Measurements from ENCODE around the gene NOP14.

The NOP14 gene

DNA sequence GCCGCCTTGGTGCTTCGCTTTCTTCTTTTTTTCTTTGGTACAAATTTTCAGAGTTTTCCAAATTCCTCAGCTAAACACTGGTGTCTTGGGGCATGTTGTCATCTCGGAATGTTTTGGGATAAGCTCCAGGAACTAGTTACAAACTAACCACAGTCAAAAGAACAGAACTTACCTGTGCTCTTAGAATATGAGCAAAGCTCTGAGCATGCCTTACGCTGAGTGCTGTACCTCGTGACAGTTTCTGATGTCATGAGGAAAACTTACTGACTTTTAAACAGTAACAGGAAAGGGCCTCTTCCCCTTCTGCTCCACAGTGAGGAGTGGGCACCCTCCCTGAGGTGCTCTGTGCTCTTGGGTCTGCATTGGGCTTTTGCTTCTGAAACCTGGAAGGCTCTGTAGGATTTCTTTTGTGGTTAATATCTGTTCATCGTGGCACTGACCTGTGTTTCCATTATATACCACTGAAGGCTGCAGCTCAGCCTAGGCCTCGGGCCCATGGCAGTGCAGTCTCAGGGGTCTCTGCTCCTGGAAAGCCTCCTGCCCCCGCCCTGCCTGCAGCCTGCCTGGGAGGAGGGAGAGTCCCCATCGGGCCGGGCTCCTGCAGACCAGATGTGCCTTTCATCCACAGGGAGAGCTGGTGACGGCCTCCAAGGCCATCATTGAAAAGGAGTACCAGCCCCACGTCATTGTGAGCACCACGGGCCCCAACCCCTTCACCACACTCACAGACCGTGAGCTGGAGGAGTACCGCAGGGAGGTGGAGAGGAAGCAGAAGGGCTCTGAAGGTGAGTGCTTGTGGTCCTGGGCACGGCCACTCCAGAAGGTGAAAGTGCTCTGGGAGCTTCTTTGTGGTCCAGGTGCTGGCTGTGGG is 48.7 kb downstream of the NOP14 start:
- no peak for DNase-seq (ENCODE audit: low read depth)

- DNase-seq (ENCODE audit: low read depth): no peak
Measured at GRCh38 chr4:2913168-2913567, 50.0 kb downstream of the NOP14 start.

DNA sequence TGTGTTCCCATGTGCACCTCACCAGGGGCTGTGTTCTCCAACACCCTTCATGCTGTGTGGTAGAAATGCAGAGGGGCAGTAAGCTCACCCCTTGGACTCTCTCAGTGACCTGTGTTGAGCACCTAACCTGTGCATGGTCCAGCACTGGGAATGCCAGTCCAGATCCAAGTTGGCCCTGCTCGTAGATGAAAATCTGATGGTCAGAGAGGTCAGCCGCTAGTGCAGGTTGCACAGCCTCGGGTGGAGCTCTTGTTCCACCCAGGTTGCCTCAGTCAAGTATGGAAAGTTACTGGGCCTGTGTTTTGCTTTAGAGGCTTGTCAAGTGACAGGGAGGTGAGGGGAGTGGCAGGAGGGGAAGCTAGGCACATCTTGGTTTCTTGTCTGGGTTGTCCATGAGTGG is 51.3 kb downstream of the NOP14 start:
- DNase-seq (ENCODE audit: low read depth): no peak

- no peak for DNase-seq (ENCODE audit: low read depth)
Measured at GRCh38 chr4:2910409-2910808, 52.8 kb downstream of the NOP14 start.

DNA sequence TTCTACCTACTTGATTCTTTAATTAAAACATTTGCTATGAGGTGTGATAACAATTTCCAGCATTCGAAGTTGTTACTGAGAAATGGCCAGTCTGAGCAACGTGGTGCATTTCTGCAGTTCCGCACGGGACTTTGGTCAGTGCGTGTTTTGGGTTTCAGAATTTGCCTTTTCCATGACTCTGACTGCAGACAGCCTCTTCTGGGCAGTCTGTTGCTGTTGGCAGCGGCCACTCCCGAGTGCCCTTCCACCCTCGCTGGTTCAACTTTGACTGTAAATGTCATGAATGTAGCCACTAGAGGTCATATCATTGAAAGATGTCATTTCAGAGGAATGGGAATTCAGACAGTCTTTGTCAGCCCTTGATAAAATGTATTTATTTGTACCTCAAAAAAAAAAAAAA is 53.6 kb downstream of the NOP14 start:
- DNase-seq (ENCODE audit: low read depth): no peak

DNA sequence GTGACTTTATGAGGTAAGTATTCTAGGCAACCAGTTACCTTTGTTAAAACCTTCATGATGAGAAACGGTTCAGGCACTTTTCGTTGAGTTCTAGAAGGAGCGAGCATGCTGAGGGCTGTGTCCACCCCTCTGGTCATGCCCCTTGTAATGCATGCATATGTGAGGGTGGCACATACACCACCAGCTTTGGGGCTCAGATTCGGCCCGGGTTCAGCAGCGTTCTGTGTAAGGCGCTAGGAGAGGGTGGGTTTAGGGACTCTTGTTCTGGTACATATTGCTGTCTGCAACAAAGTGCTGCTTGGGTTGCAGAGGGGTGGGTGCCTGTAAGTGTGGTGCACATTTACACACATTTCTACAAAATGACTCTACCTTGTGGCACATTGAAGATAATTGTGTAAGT is 54.5 kb downstream of the NOP14 start:
- no peak for DNase-seq (ENCODE audit: low read depth)

DNA sequence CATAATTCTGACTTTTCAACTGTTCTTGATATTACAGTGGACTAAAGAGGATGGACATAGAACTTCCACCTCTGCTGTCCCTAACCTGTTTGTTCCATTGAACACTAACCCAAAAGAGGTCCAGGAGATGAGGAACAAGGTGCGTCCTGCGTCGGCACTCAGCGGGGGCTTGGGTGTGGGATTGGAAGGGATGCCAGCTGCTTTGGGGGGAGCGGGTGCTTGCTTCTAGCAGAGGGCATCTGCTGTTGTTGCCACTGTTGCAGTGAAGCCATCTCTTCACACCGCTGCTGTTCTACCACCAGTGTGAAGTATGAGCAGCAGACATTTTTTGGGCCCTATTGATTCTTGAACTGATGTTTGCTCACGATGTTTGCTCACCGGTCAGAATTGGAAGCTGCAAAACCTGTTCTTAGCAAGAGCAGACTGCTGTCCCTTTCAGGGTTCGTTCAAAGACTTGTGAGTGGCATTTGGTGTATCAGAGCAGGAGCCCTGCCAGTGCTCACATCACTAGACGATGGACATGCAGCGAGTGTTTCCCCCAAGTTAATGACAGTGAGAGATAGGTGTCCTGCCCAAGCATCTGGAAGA is 55.4 kb downstream of the NOP14 start:
- DNase-seq (ENCODE audit: low read depth): no peak

- no peak for DNase-seq (ENCODE audit: low read depth)
Measured at GRCh38 chr4:2907226-2907625, 56.0 kb downstream of the NOP14 start.

DNA sequence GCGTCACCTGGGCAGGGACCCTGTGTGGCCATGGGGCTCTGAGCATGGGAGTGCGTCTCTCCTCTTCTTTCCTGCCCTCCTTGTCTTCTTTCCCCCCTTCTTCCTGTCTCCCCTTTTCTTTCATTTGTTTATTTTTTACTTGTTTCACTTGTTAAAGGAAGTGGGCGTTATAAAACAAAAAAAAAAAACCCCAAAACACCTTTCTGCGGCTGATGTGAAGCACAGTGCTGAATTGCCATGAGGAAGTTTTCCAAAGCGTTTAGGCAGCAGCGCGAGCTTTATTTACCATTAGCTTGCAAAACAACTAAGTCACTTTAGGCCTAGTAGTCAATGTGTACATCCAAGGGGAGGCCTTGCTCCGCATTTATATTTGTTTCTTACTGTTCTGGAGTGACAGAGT is 57.0 kb downstream of the NOP14 start:
- DNase-seq (ENCODE audit: low read depth): no peak

GRCh38 chr4:2905544-2905943 is 57.7 kb downstream of the NOP14 start:
- DNase-seq (ENCODE audit: low read depth): no peak

DNA sequence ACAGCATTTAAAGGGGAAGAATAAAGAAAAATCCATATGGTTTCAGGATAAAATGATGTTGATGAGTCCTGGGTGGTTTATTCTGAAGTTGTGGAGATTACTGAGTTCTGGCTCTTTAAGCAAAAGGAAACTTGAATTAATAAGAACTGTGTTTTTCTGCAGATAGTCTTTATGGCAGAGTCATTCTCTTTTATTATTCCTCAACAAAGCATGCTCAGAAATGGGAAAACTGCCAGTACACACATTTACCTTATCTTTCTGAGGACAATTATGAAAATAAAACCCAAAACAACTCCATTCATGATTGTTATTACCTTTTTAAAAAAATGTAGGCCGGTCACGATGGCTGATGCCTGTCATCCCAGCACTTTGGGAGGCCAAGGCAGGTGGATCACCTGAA is 61.1 kb downstream of the NOP14 start:
- no peak for DNase-seq (ENCODE audit: low read depth)

- DNase-seq (ENCODE audit: low read depth): no peak
Measured at GRCh38 chr4:2901186-2901585, 62.0 kb downstream of the NOP14 start.

- DNase-seq (ENCODE audit: low read depth): no peak
Measured at GRCh38 chr4:2900741-2901140, 62.5 kb downstream of the NOP14 start.

- no peak for DNase-seq (ENCODE audit: low read depth)
Measured at GRCh38 chr4:2898001-2898400, 65.2 kb downstream of the NOP14 start.

GRCh38 chr4:2893772-2894171 is 69.4 kb downstream of the NOP14 start:
- DNase-seq (ENCODE audit: low read depth): no peak

DNA sequence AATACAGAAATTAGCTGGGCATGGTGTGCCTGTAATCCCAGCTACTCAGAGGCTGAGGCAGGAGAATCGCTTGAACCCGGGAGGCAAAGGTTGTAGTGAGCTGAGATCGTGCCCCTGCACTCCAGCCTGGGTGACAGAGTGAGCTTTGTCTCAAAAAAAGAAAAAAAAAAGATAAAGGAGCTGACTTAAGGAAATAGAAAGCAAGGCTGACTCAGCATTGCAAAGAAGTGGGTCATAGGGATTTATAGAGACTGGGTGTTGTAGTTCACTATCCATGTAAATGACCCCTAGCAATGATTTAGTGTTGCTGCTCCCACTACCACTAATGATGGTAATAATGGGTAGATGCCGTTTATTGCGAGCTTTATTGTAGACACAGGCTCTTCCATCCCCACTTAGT is 71.9 kb downstream of the NOP14 start:
- no peak for DNase-seq (ENCODE audit: low read depth)

- DNase-seq (ENCODE audit: low read depth): no peak
Measured at GRCh38 chr4:2888886-2889285, 74.3 kb downstream of the NOP14 start.

Measured in GM04503 (cell line).